DMS 273 (cell line): ENCODE data around the gene SLC47A2.

Experiments
- DNase-seq: peaks from one replicate; lab custom pipeline; 2025; ENCODE audit not compliant: unreplicated experiment; lab: John Stamatoyannopoulos, UW

The SLC47A2 gene

DNA sequence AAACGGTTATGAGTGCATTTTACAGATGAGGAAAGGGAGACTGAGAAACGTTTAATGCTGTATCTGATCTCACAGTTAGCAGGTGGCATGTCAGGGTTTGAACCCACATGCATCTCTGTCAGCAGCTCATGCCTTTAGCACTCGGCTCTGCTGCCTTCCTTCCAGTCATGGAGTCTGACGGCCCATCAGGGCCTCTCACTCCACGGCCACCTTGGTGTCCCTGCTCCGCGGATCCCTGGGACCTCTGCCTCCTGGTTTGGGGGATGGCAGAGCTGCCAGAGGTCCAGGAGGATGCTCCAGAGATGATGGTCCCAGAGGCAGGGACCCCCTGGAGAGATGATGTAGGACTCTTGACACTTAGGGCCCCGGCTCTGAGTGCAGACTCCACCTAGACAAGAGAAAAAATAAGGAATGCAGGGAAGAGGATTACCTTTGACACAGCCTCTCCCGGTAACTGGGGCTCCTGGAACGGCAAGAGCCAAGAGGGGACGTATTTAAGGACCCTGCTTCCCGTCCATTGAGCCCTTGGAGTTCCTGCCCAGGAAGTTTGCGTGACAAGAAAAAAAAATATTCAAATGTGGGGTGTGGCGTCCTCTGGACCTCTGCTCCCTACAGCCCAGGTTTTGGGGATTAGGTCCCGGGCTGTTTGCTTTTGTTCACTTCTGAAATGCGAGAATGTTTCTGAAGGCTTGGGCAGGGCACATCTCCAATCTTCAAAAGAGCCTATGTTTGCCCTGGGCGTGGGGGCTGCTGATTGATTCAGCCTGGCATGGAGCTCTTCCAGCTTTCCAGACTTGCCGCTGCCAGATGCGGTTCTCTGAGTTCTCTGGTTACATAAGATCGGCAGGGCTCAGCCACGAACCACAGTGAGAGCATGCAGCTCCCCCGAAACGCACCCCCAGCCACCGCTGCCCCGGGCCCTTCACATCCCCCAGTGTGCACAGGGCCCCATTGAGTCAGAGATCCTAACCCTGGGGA lies 31.7 kb upstream of the SLC47A2 start, which contains the start of gene ALDH3A1:
Gene ALDH3A1 (minus strand): TSS at position 470 of the 978 bp plus-strand sequence. CDS start 3,169 bp downstream, outside the sequence.
- DNase-seq: peak; percentile 64

DNA sequence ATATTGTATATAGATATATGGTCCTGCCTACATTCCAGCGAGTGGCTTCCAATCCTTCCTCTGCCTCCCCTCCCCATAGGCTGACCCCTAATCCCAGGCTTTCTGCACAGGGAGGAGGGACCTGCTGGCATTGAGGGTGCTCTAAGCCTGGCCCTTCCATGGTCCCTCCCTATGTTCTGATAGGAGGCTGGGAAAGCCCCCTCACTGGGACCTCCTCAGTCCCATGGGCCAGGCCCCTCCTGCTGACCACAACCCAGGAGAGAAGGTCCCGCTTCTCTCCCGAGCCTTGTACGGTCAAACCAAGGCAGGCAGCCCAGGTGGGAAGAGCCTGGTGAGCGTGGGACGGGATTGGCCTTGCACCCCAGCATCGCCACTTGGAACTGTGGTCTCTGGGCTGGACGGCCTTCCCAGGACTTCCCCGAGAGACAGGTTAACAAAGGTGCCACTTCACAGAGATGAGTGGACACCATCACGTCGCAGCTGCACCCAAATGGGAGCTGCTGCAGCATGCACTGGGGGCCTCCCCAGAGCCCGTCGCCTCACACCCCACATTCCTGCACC lies 30.9 kb upstream of the SLC47A2 start:
- no peak for DNase-seq

DNA sequence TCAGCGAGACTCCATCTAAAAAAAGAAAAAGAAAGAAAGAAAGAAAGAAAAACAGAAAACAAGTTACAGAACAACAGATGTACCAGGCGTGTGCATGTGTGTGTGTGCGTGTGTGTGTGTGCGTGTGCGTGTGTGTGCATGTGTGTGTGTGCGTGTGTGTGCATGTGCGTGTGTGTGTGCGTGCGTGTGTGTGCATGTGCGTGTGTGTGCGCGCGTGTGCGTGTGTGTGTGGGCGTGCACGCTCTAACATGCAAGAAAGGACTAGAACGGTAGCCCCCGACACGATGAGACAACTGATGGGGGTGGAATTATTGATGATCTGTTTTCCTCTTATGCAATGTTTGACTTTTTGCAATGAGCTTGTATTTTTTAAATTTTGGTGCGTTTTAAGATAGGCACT lies 30.1 kb upstream of the SLC47A2 start:
- DNase-seq: no peak

DNA sequence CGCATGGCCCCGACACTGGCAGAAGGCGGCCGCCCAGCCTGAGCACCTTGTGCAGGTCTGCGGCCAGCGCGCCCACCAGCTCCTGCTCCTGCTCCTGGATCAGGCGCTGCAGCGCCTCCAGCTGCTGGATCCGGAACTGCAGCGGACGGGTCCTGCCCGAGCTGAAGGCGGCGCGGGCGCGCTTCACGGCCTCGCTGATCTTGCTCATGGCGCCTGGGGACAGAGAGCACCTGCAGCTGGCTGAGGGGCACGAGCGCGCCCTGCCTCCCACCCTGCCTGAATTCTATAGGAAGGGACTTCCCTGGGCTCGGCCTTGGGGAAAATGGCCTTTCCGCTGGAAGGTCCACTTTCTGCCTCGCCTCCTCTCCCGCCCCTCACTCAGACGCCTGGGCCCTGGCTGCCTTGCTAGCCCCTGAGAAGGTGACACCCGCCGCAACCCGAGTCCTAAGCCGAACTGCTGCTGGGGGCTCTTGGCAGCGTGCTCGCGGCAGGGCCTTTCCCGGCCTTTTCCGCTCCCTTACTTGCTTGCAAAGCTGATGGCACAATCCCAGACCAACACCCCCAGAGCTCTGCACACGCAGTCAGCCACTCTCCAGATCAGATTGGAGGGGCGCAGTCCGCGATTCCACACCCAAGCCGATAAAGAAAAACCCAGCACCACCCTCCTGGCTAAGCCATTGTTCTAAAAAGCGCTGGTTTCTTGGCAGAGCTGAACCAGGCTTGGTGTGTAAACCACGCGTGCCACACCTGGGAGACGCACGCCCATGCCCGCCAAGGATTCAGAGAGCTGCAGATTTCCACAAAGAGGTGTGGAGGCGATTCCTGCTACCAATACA lies 28.8 kb upstream of the SLC47A2 start:
- peak; percentile 89 for DNase-seq

DNA sequence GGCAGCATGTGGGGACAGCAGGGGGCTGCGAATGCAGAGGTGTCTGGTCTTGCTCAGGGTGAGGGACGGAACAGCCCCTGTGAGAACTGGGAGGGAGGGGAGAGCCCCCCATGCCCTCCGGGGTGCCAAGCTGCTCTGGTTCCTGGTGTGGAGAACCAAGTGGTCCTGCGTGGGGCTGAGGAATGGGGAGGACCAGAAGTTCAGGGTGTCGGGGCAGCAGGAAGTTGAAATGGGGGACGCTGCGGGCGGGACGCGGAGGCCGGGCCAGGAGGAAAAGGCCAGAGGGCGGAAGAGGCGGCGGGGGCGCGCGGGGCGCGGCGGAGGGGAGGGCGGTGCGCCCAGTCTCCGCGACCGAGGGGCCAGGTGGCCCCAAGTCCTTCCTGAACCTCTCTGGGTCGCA lies 28.1 kb upstream of the SLC47A2 start:
- peak; percentile 62 for DNase-seq

DNA sequence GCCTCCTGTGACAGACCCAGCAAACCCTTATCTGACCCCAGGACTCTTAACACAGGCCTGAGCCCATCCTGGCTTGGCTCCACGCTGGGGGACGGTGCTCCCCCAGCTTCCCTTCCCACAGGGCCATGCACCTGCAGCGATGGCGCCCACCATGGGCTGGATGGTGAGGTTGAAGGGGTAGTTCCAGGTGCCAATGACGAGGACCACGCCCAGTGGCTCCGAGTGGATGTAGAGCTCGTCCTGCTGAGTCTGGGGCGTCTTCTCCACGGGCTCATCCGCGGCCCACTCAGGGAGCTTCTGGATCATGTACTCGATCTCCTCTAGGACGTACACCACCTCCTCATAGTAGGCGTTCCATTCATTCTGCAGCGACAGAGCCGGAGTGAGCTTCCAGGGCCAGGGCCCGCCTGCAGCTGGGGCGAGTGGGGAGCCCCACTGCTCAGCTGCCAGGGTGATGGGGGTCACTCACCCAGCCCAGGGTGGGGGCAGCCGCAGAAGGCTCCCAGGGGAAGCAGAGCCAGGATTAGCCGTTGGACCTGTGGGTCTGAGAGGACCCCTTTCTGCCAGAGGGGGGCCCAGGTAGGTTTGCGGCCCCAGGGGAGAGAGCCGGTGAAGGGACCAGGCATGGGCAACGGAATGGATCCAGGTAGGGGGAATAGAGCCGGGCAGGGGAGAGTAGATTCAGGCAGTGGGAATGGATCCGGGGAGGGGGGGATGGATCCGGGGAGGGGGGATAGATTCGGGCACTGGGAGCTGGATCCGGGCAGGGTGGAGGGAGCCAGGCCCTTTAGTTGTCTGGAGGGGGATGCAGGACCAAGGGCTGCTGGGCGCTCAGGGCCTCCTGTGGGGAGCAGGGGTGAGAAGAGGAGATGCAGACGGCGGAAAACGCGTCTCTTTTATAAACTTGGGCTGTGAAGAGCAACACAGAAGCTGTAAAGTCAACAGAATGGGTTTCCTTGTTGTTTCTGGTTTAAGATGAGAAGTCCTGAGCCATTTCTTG lies 27.0 kb upstream of the SLC47A2 start:
- no peak for DNase-seq

DNA sequence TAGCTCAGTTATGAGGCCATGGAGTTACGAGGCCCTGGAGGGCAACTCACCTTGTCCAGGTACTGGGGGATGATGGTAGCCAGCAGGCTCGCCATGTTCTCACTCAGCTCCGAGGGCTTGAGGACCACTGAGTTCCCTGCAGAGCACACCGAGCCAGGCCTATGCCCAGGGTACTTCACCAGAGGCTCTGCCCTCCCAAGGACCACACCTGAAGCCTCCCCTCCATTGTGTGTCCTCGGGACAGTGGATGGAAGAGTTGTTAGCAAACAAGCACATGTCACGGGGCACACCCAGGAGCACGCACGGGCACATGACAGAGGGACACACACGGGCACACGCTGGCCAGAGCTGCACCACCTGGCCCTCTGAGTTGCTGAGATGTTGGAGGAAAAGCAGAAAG lies 26.1 kb upstream of the SLC47A2 start:
- no peak for DNase-seq

DNA sequence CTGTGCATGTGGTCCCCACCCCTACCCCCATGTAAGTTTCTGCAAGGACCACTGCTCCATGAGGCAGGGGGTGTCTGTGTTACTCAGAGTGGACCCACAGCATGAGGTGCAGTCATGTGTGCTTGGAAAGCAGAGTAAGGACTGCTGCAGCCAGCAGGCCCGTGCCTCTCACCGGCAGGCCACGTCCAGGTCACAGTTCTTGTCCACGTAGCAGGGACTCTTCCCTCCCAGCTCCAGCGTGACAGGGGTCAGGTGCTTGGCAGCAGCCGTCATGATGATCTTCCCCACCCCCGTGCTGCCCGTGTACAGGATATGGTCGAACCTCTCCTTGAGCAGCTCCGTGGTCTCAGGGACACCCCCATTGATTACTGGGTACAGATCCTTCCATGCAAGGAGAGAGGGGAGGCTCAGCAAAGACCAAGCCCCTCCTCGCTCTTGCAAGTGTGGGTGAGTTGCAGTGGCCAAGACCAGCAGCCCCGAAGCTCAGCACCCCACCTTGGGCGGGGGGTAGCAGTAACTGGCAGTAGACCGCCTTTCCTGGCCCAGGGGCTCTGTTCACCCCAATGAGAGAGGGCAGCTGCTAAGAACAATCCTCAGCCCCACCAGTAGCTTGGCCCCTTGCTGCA lies 25.6 kb upstream of the SLC47A2 start:
- DNase-seq: no peak

DNA sequence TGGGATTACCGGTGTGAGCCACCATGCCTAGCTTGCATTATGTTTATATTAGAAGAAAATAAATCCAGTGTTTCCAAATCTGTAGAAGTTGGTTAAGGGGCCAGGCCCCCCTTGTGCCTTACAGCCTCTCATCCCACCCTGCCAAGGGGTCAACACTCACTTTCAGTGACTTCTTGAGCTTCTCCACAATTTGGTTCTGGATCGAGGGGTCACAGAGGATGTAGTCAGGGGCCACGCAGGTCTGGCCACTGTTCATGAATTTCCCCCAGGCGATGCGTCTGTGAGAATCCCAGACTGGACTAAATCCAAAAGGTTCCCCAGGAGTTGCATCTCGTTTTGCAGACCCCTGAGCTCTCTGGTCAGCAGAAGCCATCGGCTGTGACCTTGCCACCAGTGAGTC lies 24.5 kb upstream of the SLC47A2 start:
- DNase-seq: no peak

DNA sequence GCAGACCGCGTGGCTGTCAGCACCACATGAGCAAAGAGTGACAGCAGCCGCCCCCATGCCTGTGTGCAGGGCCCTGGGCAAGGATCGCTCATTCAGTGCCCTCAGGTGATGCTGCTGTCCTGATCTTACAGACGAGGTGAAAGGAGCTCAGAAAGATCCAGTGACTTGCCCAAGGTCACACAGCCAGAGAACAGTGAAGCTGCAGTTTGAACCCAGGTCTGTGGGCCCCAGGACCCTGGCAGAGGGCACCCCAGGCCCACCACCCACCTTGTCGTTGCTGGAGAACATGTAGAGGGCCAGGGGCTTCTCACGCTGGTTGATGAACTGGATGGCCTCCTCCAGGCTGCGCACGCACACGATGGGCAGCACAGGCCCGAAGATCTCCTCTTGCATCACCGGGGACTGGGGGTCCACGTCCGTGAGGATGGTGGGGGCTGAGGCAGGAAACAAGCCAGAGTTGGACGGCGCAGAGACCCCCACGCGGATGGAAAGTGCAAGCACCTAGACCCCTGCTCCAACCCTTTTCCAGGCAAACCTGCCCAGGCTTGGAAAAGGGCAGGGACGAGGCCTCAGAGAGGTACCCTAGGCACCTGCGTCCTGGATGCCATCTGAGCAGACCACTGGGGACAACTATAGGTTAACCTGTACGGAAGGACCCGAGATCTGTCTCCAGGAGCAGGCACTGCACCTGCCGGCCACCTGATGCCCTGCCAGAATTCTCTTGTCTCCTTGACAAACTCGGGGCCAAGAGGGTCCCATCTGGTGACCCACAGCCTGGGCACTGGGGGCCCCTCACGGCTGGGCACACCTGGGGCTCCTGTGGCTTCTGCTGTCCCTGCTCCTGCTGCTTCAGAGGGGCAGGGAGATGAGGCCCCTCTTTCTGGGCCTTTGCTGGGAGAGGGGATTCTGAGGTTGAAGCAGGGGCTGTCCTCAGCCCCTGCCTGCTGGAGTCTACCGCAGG lies 23.1 kb upstream of the SLC47A2 start:
- DNase-seq: no peak

DNA sequence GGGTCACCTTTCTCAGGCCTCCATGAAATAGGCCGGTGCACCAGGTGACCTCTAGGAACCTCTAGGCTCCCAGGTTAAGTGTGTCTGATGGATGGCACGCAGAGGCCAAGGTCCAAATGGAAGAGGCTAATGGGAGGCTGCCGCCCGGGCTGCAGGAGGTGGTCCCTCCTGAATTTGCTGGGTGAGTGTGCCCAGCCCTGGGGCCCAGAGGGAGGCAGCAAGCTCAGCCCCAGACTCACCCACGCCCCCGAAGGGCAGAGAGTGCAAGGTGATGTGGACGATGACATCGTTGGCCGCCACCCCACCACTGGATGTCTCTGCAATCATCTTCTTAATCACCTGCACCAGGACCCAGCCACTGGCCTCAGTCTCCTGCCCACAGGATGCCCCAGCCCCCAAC lies 22.4 kb upstream of the SLC47A2 start:
- DNase-seq: no peak

DNA sequence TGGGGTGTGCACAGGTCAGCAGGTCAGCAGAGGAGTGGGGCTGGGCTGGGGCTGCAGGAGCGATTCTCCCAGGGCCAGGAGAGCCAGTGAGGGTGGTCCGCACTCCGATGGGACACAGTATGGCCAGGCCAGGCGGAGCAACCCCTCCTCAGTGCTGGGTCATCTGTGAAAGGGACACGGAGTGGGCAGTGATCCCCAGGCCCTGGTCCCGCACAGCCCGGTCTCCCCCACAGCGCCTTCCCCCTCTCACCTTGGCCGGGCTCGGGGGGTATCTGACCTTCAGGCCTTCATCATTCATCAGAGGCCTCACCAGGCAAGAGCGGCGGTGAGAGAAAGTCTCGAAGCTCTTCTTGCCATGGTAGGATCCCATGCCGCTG lies 21.7 kb upstream of the SLC47A2 start:
- DNase-seq: no peak

DNA sequence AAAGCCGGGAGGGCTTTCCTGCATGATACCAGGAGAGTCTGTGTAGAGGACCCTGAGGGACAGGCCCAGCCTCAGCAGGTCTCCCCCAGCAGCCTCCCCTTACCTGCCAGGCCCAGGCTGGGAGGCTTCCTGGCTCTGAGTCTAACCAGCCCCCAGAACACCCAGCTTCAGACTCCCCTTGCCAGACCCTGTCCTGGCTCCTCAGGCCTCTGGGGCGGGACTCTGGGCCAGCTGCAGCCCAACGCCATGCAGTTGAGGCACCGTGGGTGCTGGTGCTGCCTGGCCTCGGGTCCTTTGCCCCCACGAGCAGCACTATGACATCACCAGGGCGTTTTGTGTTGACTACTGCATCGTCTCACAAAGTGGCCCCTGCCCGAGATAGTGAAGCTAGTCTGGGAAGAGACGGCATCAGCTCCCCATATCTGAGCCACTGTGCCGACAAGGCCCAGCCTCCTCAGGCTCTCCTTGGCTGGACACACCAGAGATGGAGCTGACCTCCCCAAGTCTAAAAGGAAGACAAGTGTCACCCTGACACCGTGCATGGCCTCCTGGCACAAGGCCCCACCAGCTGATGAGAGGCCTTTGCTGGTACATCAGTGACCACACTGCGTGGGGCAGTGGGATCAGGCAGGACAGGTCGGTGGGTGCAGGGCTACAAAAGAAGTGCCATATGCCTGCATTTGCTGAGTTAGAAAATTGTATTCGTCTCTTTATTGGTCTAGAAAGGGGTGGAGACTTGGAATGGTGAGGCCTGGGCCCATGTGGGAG lies 21.1 kb upstream of the SLC47A2 start:
- no peak for DNase-seq

DNA sequence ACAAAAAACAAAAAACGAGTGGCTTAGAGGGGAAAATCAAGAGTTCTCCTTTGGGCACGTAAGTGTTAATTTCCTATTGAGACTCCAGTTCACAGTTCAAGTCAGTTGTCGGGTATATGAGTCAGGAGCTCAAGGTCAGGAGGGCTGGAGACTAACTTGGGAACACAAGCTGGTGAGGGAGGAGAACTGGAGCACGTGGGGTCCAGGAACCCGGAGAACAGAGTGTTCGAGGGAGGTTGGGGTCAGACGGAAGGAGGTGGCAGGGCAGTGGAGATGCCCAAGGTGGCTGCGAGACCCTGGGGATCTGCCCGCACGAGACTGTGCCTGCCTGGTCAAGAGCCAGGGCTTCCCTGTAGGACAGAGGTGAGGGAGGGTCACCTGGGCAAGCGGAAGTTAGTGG lies 19.7 kb upstream of the SLC47A2 start:
- no peak for DNase-seq

DNA sequence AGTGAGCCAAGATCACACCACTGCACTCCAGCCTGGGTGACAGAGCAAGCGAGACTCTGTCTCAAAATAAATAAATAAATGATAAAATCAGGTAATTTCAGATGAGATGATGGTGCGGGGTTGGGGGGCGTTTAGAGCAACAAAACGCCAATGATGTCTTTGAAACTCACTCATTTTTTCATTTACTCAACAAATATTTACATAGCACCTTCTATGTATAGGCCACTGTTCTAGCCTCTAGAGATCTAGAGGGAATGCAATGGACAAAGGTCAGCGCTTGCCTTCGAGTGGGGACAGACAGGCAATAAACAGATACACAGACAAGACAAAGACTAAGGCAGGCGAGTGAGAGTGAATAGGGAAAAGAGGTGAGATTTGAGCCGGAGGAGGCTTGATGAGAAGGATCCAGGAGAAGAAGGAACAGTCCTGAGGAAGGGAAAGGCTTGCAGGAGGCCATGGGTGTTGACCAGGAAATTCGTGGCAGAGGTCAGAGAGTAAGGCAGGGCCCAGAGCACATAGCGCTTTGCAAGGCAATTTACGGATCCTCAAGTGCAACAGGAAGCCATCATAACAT lies 17.7 kb upstream of the SLC47A2 start:
- DNase-seq: no peak

DNA sequence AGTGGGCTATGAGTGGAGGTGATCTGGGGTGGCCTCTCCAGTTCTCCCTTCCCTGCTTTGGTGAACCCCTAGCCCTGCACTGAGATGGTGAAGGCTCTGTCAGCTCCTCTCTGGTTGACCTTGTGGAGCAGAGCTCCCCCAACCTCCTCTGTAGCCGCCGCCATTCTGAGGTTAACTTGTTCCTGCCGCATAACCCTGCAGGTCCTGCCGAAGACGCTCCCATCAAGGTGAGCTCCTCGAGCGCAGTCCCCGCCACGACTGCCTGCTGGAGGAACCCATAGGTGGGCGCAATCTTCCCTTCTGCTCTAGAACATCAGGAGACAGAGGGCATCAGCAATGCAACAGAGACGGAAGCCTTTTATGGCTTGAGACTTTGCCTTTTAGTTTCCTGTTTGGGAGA lies 15.2 kb upstream of the SLC47A2 start:
- no peak for DNase-seq

DNA sequence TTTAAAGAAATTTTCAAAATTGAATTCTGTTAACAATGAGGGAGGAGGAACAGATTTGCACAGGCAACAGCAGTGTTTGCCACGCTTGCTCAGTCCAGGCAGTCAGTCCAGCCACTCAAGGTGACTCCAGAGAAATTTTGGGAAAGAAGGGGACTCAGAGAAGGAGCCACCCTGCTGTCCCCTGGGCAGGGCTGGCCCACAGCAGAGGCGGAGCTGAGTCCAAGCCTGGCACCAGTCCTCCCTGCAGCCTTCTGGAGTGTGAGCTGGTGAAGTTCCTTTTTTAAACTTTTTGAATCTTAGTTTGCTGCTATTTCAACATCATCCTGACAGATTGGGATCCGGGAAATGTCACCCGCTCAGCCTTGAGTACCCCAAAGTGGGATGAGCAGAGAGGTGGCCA lies 14.5 kb upstream of the SLC47A2 start:
- no peak for DNase-seq

DNA sequence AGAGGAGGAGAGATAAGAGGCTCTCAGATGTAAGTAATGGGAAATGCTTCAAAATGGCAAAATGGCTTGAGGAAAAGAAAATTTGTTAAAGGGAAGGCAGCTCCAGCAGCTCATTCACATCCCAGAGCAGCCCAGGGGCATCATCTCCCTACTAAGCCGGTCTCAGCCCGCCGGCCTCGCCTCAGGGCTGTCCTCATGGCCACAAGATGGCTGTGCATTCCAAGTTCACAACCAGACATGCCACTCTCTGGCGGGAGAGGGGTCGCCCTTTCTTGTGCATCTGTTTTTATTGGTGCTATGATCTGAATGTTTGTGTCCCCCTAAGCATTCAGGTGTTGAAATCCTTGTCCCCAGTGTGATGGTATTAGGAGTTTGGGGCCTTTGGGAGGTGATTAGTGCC lies 13.5 kb upstream of the SLC47A2 start:
- no peak for DNase-seq
